ENCODE measurements around the gene TRAPPC12. TPM values are rescaled to one million over a fixed set of nuclear protein-coding genes. Genes with fewer than 3 reads are reported as not detected.

Gene TRAPPC12
- total RNA-seq, 4 donors from 2014 or later = 36.6 to 57.4 (median 53.1) TPM

GRCh38 chr2:3387644-3388411 lies 8.3 kb downstream of the TRAPPC12 start:
- DNase-seq (no peak), ATAC-seq (no peak)
- H3K27me3 ChIP-seq = no peaks in the 10 kb centered on the region
- in situ Hi-C loops (cut with MboI; ENCODE audit: low sequenced_read_pairs in 4 of 4) = loop anchor here in 3 of 4 donors (10.0 to 25.0 kb wide), 2 partner anchors 174 to 187 kb away; partner anchors contain the start of genes RNASEH1 (in 2 of the 3) and RPS7 (in 1 of the 3)
- no peaks in the 10 kb centered on the region for H3K9me3 ChIP-seq
- TF ChIP-seq POLR2A (IDR thresholded peaks at IDR 0.05) = no peak
- TF ChIP-seq CTCF (IDR thresholded peaks at IDR 0.05 in 4 of 5, conservative IDR thresholded peaks at IDR 0.05 in 1 of 5) = no peak
- no peaks in the 10 kb centered on the region for H3K4me1 ChIP-seq
- peaks cover 0 to 33% of the 10 kb centered on the region in 2 donors for H3K36me3 ChIP-seq
- intact Hi-C loops (cut with DNase I; ENCODE audit: low total_unique reads) = no loop called here
- no peak overlapping the region for H3K4me3 ChIP-seq
- H3K27ac ChIP-seq = no peak overlapping the region

- H3K27me3 ChIP-seq = no peaks in the 10 kb centered on the region
- in situ Hi-C loops (cut with MboI; ENCODE audit: low sequenced_read_pairs in 4 of 4) = loop anchor here in 3 of 4 donors (10.0 to 25.0 kb wide), 2 partner anchors 174 to 186 kb away; partner anchors contain the start of genes RNASEH1 (in 2 of the 3) and RPS7 (in 1 of the 3)
- no peaks in the 10 kb centered on the region for H3K9me3 ChIP-seq
- no peak overlapping the region for H3K27ac ChIP-seq
- H3K36me3 ChIP-seq = peaks cover 0 to 33% of the 10 kb centered on the region in 2 donors
- intact Hi-C loops (cut with DNase I; ENCODE audit: low total_unique reads) = no loop called here
- TF ChIP-seq CTCF (IDR thresholded peaks at IDR 0.05 in 4 of 5, conservative IDR thresholded peaks at IDR 0.05 in 1 of 5) = no peak
- H3K4me1 ChIP-seq = no peaks in the 10 kb centered on the region
- H3K4me3 ChIP-seq = no peak overlapping the region
- ATAC-seq = no peak
- DNase-seq = no peak
These were observed 8.9 kb downstream of the TRAPPC12 start for GRCh38 chr2:3388412-3388738.

- no peaks in the 10 kb centered on the region for H3K4me1 ChIP-seq
- H3K27ac ChIP-seq = no peak overlapping the region
- intact Hi-C loops (cut with DNase I; ENCODE audit: low total_unique reads) (no loop called here), in situ Hi-C loops (cut with MboI; ENCODE audit: low sequenced_read_pairs in 4 of 4) (loop anchor here in 3 of 4 donors (10.0 to 25.0 kb wide), 2 partner anchors 173 to 186 kb away; partner anchors contain the start of genes RNASEH1 (in 2 of the 3) and RPS7 (in 1 of the 3))
- no peaks in the 10 kb centered on the region for H3K9me3 ChIP-seq
- DNase-seq = no peak
- H3K27me3 ChIP-seq = no peaks in the 10 kb centered on the region
- no peak for TF ChIP-seq CTCF (IDR thresholded peaks at IDR 0.05 in 4 of 5, conservative IDR thresholded peaks at IDR 0.05 in 1 of 5)
- no peak for TF ChIP-seq POLR2A (IDR thresholded peaks at IDR 0.05)
- ATAC-seq = no peak
- H3K4me3 ChIP-seq = no peak overlapping the region
- peaks cover 0 to 33% of the 10 kb centered on the region in 2 donors for H3K36me3 ChIP-seq
These were observed 9.7 kb downstream of the TRAPPC12 start for GRCh38 chr2:3389193-3389592.

- Histone ChIP-seq H3K27me3 (no peaks in the 10 kb centered on the region), H3K27ac (no peak overlapping the region), H3K4me1 (no peaks in the 10 kb centered on the region), H3K9me3 (no peaks in the 10 kb centered on the region), H3K36me3 (peaks cover 0 to 33% of the 10 kb centered on the region in 2 donors), H3K4me3 (no peak overlapping the region)
- intact Hi-C loops (cut with DNase I; ENCODE audit: low total_unique reads) = no loop called here
- ATAC-seq (no peak), DNase-seq (no peak)
- in situ Hi-C loops (cut with MboI; ENCODE audit: low sequenced_read_pairs in 4 of 4) = loop anchor here in 2 of 4 donors (25.0 kb wide), 1 partner anchor 172 kb away; the partner anchor contains the start of gene RNASEH1 (in 2 of the 2)
- TF ChIP-seq POLR2A (IDR thresholded peaks at IDR 0.05) = no peak
- no peak for TF ChIP-seq CTCF (IDR thresholded peaks at IDR 0.05 in 4 of 5, conservative IDR thresholded peaks at IDR 0.05 in 1 of 5)
These were observed 10.5 kb downstream of the TRAPPC12 start for GRCh38 chr2:3390041-3390440.
